GM19395 (cell line): ENCODE results near the gene MAD2L1.
"Not testable (repeated sequence)": the region's sequence is repeated elsewhere in the genome, so short reads cannot be mapped to it uniquely, and the experiment has no call there.

Experiments used
- ATAC-seq: cut with Tn5 transposase; IDR thresholded peaks from one replicate; pipeline ENCODE4 v1.9.1; 2021; ENCODE audit warnings: mild to moderate bottlenecking, moderate library complexity; ENCODE audit not compliant: unreplicated experiment

The MAD2L1 gene

GRCh38 chr4:120066517-120067340, at the start of gene MAD2L1:
TSS of gene MAD2L1 (minus strand) at chr4:120066848. CDS start at chr4:120066734, 114 bp downstream.
- peak; percentile 90 for ATAC-seq

GRCh38 chr4:120111745-120112144, 45.1 kb upstream of the MAD2L1 start:
- ATAC-seq = no peak

DNA sequence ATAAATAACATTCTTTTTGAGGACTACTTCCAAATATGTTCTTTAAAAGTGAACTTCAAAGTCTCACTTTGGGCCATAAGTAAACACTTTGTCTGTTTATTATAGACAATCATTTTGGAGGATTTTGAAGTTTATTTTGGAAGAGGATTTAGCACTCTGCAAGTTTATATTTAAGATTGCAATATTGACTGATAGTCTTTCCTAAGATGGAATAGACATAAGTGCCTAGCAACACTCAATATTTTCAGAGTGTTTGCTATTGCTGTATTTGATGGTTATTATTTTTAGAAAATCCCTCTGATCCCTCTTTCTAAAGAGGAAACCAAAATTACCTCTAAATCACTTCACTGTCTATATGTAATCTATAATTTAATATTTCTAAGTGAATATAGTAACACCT, 42.8 kb upstream of the MAD2L1 start:
- ATAC-seq = no peak

DNA sequence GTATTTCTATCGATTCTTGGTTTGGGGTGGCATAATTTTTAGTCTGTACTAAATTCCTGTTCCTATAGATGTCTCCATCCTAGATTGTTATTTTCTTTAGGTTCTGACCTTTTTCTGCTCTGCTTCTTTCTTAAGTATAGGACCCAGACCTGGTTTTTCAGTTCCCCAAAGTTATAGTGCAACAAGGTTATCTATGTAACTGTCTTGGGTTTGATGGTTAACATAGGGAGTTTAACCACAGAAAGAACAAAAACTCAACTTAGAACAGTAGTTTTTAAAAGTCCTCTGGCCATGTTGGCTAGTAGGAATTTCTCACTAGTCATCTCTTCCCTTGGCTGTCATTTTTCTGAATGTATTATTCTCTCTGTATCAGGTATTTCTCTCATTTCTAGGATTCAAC, 38.8 kb upstream of the MAD2L1 start:
- ATAC-seq = peak; percentile 94

GRCh38 chr4:120096508-120097297, 30.1 kb upstream of the MAD2L1 start:
- ATAC-seq = no peak

DNA sequence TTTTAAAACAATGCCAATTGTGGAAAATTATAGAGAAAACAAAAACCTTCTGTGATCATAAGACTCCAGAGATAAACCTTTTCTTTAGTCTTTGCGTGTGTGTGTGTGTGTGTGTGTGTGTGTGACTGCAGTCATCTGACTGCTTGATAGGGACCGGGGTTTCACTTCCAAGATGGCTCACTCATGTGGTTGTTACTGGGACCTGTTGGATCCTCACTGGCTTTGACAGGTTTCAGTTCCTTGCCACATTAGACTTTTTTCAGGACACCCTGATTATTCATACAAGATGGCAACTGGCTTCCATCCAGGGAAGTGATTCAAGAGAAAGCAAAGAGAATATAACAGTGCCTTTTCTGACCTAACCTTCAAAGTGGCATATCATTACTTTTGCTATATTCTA, 21.9 kb upstream of the MAD2L1 start:
- ATAC-seq = no peak

DNA sequence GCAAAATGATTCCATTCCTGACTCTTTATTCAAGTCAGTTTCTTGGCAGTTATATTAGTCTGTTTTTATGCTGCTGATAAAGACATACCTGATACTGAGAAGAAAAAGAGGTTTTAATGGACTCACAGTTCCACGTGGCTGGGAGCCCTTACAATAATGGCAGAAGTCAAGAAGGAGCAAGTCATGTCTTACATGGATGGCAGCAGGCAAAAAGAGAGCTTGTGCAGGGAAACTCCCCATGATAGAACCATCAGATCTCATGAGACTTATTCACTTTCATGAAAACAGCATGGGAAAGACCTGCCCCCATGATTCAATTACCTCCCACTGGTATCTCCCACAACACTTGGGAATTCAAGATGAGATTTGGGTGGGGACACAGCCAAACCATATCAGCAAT, 21.4 kb upstream of the MAD2L1 start:
- ATAC-seq = not testable (repeated sequence)

DNA sequence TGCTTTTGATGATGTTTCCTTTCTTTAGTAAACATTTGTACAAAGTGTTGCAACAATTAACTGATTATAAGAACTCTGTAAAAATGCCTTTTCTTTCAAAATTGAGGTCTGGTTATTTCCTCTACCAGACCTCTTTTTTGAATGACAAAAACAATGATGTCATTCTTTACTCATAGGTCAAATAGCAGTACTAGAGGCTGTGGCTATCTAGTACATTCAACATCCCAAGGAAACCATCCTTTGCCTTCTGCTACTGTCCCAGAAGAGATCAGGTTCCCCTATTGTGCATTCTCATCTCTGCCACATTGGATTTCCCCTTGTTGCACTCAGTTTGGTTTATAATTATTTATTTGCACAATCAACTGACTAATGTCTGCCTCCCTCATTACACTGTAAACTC, 19.1 kb upstream of the MAD2L1 start:
- no peak for ATAC-seq

GRCh38 chr4:120084327-120084726, 17.7 kb upstream of the MAD2L1 start:
- ATAC-seq = no peak

DNA sequence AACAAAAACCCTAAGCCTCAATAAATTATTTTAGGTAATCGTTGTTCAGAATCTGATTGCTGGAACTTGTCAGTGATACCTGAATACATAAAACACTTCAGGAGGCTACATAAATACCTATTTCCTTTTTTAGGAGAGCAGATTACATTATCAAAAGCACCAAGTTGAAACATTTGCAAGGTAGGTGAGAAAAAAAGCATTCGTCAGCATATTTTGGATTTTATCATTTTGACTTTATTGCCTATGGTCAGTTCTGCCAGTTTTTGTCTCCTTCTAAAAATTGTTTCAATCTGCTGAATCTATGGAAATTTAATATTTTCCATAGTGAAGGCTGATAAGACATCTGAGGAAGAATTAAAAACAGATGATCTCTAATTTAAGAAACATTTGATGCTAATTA, 16.5 kb upstream of the MAD2L1 start:
- ATAC-seq = no peak

DNA sequence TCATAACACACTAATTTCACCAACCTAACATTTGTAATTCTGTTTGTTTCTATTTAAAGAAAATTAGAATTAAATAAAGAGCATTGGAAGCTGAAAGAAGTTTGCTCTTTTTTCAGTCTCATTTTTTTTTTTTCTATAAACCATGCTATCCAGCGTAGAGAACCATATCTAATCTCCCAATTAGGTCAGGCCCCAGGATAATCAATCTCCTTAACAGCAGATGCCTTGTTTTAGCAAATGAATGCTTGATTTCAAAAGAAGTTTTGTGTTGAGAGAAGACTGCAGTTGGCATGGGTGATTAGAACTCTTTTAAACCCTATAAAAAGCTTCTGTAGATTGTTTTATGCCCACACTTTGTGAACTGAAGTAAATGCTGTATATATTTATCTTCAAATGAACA, 15.6 kb upstream of the MAD2L1 start:
- no peak for ATAC-seq

GRCh38 chr4:120081726-120082125, 15.1 kb upstream of the MAD2L1 start:
- ATAC-seq = no peak

DNA sequence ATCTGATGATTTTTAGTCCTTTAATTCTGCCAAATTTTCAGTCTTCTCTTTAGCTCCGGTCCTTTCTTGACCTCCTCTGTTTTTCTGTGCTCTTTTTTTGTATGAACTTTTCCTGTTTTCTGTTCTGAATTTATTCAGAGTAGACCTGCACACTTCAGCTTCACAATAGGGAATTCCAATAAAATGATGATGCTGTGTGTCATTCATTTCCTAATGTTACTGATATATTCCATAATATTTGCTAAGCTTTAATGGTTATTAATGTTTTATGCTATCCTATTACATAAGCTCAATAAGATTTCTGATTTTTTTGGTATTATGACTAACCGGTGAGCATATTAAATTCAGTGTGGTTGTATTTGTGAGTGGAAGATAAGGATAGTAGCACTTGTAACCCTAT, 13.9 kb upstream of the MAD2L1 start:
- no peak for ATAC-seq

- no peak for ATAC-seq
Measured at GRCh38 chr4:120079839-120080520, 13.3 kb upstream of the MAD2L1 start.

DNA sequence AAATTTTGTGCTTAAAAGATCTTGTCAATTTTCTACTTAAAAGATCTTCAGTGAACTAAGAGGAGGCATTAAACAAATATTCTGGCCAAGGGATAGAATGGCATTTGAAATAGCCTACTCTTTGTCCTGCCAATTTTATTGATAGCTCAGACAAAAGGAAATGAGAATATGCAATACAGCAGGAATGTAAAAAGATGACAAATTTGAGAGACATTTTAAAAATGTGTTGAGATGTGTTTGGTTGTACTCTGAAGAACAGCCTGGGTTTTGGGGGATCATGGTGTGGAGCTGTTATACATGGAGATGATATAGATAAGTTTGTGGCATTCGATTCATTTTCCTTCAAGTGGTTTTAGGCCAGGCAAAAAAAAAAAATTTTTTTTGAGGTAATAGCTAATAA, 11.6 kb upstream of the MAD2L1 start:
- no peak for ATAC-seq

- ATAC-seq = no peak
Measured at GRCh38 chr4:120071192-120071795, 4.6 kb upstream of the MAD2L1 start.

DNA sequence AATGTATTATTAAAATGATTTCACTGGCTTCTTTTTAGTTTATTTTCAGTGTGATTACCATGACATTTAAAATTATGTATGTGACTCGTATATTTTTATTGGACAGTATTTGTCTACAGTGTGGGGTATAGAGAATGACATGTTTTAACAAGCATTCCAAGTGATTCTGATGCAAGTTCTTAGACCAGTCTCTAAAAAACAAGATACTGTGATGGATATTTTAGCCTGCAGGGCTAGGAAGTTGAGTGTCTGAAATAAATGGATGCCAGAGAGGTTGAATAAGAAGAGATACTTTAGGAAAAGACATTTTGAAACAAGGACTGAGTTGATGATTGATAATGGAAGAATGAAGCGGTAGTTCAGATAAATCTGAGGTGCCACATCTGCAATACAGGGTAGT, 3.5 kb upstream of the MAD2L1 start:
- no peak for ATAC-seq

- no peak for ATAC-seq
Measured at GRCh38 chr4:120065974-120066516, 603 bp downstream of the MAD2L1 start.

- ATAC-seq = no peak
Measured at GRCh38 chr4:120064887-120065286, 1.8 kb downstream of the MAD2L1 start.

DNA sequence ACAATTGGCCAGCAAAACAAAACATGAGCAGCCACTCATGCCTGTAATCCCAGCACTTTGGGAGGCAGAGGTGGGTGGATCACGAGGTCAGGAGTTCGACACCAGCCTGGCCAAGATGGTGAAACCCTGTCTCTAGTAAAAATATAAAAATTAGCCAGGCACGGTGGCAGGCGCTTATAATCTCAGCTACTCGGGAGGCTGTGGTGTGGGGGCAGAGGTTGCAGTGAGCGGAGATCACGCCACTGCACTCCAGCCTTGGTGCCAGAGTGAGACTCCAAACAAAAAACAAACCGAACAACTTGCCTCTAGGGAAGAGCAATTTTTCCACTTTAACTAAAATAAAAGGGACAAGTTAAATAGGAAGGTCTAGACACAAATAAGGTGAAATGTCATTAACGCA, 2.9 kb downstream of the MAD2L1 start:
- ATAC-seq = not testable (repeated sequence)

DNA sequence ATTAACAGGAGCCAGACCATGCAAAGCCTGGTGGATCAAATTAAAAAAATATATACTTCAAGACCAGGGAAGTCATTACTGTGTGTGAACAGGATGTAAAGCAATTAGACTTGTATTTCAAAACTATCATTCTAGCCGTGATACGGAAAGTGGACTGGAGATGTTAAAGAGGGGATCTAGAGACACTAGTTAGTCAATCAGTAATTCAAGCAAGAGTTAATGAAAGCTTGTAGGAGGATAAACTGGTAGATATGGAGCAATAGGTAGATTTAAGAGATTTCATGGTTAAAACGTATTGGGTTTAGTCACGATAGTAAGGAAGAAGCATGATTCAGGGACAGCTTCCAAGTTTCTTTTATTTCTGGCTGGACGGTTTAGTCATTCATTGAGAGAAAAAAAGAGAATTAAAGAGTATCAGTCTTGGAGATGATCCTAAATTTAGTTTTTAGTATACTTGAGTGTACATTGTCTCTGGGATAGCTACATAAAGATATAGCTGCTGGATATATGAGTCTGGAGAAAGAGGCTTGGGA, 3.9 kb downstream of the MAD2L1 start:
- ATAC-seq = no peak
